ENCODE data around the gene TNRC6C. TPM values are rescaled to one million over a fixed set of nuclear protein-coding genes. Genes with fewer than 3 reads are reported as not detected.
A peak's percentile ranks its signal among the peaks of the same experiment; 100 is the strongest.

TNRC6C gene
- polyA plus RNA-seq, 2 donors: 1.2 to 3.4 TPM

DNA sequence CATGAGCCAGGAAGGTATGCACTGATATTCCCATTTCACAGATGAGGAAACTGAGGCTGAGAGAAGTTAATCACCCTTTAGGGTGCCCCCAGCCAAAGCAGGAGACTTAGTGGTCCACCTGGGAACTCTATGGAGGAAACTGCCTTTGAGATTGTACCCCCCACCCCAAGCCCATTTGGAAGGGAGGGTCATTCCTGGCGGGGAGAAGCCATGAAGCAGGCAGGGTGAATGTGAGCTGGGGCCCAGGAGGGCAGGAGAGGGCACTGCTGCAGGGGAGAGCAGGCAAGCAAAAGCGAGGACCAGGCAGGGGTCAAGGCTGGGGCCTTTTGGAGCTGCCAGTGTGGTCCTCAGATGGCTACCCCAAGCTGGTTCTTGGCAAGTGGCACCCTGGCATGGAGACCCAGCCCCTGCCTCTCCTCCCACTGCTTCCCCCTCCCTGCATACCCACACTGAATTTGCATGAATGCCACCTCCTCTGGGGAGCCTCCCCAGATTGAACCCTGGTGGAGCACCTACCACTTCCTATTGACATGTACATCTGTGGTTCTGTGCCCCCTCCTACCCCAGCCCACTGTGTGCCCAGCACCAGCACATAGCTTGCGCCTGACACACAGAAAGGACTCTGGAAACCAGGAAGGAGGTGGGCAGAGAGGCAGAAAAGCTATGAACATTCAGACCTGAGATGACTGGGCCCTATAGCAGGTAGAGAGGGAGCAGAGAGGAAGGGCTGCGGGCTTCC lies 171.0 kb downstream of the TNRC6C start:
- peaks cover 9 to 39% of the 10 kb centered on the region in 2 donors for H3K4me1 ChIP-seq (ENCODE audit: control insufficient read depth in 2 of 2, insufficient read depth in 2 of 2, low read length in 1 of 2)

DNA sequence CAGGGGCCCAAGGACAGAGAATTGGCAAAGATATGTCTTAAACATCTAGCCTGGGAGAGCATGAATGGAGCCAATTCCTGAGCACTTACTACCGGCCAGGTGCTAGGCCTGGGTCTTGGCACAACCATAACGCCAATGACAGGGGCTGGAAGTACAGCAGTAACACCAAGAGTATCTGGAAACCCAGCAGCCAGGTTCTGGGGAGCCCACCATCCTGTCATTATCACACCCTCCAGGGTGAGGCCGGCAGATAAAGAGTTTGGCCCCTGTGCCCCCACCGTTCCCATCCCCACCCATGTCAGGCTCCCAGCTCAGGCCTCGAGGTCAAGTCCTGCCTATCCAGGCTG lies 171.6 kb downstream of the TNRC6C start:
- 43 to 44% methylated on average over 5 of the region's 5 CpGs for WGBS, 2 donors
- Histone ChIP-seq H3K9me3 (ENCODE audit: control insufficient read depth in 2 of 2, insufficient read depth in 1 of 2, low read depth in 1 of 2, low read length in 1 of 2) (no peaks in the 10 kb centered on the region), H3K27ac (ENCODE audit: low read depth in 2 of 2, low read length in 1 of 2) (peak overlapping the region; percentile 38 to 71), H3K27me3 (ENCODE audit: control insufficient read depth in 1 of 2, insufficient read depth in 2 of 2, low read length in 2 of 2) (no peaks in the 10 kb centered on the region), H3K4me1 (ENCODE audit: control insufficient read depth in 2 of 2, insufficient read depth in 2 of 2, low read length in 1 of 2) (peaks cover 9 to 34% of the 10 kb centered on the region in 2 donors), H3K36me3 (ENCODE audit: control insufficient read depth in 2 of 2, insufficient read depth in 2 of 2, low read length in 1 of 2) (peaks cover 0 to 8% of the 10 kb centered on the region in 2 donors), H3K4me3 (ENCODE audit: low read depth in 1 of 2, low read length in 2 of 2) (no peak overlapping the region)

More for the DNA sequence above, 171.0 kb downstream of the TNRC6C start:
- Histone ChIP-seq H3K4me3 (ENCODE audit: low read depth in 1 of 2, low read length in 2 of 2) (no peak overlapping the region), H3K36me3 (ENCODE audit: control insufficient read depth in 2 of 2, insufficient read depth in 2 of 2, low read length in 1 of 2) (peaks cover 0 to 8% of the 10 kb centered on the region in 2 donors), H3K27ac (ENCODE audit: low read depth in 2 of 2, low read length in 1 of 2) (peak overlapping the region; percentile 53 to 71), H3K9me3 (ENCODE audit: control insufficient read depth in 2 of 2, insufficient read depth in 1 of 2, low read depth in 1 of 2, low read length in 1 of 2) (no peaks in the 10 kb centered on the region), H3K27me3 (ENCODE audit: control insufficient read depth in 1 of 2, insufficient read depth in 2 of 2, low read length in 2 of 2) (no peaks in the 10 kb centered on the region)
- 70 to 75% methylated on average over 4 of the region's 4 CpGs for WGBS, 2 donors

DNA sequence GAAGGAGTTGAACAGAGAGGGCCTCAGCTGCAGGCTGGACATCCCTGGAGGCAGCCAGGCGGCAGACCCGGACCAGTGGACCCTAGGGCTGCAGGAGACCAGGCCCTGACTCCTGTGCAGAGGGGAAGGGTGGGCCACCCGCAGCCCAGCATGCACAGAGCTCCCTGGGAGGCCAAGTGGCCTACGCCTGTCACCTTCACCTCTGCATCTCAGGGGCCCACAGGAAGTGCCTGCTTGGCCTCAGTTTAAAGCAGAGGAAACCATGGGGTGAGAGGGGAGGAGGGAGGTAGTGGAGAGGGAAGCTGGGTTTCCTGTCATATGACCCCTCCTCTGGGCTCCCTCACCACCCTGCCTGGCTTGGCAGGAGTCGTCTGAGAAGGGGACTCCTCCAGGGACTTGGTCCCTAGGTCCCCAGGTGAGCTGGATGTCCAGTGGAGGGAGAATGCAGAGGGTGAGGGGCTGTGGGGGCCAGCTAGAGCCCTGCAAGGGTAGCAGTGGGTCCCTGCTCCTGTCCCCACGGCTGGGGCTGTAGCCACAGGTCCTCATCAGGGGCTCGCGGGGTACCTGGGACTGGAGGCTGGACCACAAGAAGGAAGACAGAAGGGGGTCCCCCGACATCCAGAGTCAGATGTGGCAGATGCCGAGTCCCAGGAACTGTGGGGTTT lies 172.1 kb downstream of the TNRC6C start, which contains the start of gene TMC8:
Gene TMC8, plus strand, starts transcription at position 335 of the 665 bp plus-strand sequence. CDS start 818 bp downstream, outside the sequence.
- peaks cover 0 to 4% of the 10 kb centered on the region in 2 donors for H3K36me3 ChIP-seq (ENCODE audit: control insufficient read depth in 2 of 2, insufficient read depth in 2 of 2, low read length in 1 of 2)
- peaks cover 9 to 29% of the 10 kb centered on the region in 2 donors for H3K4me1 ChIP-seq (ENCODE audit: control insufficient read depth in 2 of 2, insufficient read depth in 2 of 2, low read length in 1 of 2)
- peak within 1 kb of the TSS; percentile 53 to 71 for H3K27ac ChIP-seq (ENCODE audit: low read depth in 2 of 2, low read length in 1 of 2)
- no peaks in the 10 kb centered on the region for H3K27me3 ChIP-seq (ENCODE audit: control insufficient read depth in 1 of 2, insufficient read depth in 2 of 2, low read length in 2 of 2)
- peak within 1 kb of the TSS; percentile 38 to 49 for H3K4me3 ChIP-seq (ENCODE audit: low read depth in 1 of 2, low read length in 2 of 2)
- 62 to 65% methylated on average over 10 of the region's 10 CpGs for WGBS, 2 donors
- no peaks in the 10 kb centered on the region for H3K9me3 ChIP-seq (ENCODE audit: control insufficient read depth in 2 of 2, insufficient read depth in 1 of 2, low read depth in 1 of 2, low read length in 1 of 2)

DNA sequence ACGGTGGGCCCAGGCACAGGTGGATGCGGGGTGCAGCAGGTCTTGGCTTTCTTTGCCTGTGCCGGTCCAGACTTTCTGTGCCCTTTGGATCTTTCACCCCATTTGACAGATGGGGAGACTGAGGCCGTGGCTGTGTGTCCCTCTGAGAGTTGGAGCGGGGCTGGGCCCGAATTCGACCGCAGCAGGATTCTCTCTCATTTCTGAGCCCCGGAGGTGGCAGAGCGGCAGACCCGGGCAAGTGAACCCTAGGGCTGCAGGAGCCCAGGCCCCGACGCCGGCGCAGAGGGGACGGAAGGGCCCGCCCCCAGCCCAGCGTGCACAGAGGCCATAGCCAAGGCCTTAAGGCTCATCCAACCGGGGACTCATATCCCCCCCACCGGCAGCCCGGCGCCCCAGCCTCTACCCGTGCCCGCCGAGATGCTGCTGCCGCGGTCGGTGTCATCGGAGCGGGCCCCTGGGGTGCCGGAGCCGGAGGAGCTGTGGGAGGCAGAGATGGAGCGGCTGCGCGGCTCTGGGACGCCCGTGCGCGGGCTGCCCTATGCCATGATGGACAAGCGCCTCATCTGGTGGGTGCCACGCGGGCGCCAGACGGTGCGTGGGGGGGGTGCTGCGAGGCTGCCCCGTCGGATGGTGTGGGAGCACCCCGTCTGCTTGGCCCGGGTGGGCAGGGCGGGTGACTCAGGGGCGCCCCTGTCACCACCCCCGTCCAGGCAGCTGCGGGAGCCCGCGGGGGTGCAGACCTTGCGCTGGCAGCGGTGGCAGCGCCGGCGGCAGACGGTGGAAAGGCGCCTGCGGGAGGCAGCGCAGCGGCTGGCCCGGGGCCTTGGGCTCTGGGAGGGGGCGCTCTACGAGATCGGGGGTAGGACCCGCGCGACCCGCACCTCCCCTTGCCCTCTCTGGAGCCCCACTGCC lies 172.9 kb downstream of the TNRC6C start:
- no peaks in the 10 kb centered on the region for H3K9me3 ChIP-seq (ENCODE audit: control insufficient read depth in 2 of 2, insufficient read depth in 1 of 2, low read depth in 1 of 2, low read length in 1 of 2)
- peaks cover 0 to 3% of the 10 kb centered on the region in 2 donors for H3K36me3 ChIP-seq (ENCODE audit: control insufficient read depth in 2 of 2, insufficient read depth in 2 of 2, low read length in 1 of 2)
- H3K4me1 ChIP-seq (ENCODE audit: control insufficient read depth in 2 of 2, insufficient read depth in 2 of 2, low read length in 1 of 2): peaks cover 9 to 24% of the 10 kb centered on the region in 2 donors
- H3K4me3 ChIP-seq (ENCODE audit: low read depth in 1 of 2, low read length in 2 of 2): peak overlapping the region; percentile 38 to 49
- WGBS, 2 donors: 18 to 19% methylated on average over 63 to 74 of the region's 74 CpGs
- peak overlapping the region in 1 of 2 donors; percentile 19 for H3K27ac ChIP-seq (ENCODE audit: low read depth in 2 of 2, low read length in 1 of 2)
- no peaks in the 10 kb centered on the region for H3K27me3 ChIP-seq (ENCODE audit: control insufficient read depth in 1 of 2, insufficient read depth in 2 of 2, low read length in 2 of 2)

DNA sequence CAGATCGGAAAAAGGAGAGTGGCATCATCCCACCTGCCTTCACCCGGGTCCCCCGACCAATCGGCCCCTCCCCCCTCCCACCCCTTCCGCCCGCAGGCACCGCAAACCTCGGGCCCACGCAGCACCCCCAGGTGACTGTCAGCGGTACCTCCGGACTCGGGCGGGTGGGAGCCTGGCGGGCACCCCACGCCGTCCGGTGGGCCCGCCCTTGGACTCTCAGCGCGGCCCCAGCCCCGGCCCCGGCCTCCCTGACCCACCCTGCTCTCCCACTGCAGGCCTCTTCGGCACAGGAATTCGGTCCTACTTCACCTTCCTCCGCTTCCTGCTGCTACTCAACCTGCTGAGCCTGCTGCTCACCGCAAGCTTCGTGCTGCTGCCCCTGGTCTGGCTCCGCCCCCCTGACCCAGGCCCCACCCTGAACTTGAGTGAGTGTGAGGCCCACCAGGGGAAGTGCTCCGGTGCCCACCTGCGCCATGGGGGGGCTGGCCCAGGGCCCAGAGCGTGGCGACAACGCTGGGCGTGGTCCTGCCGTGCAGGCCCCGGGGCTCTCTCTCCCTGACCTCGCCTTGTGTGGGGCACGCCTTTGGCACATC lies 173.7 kb downstream of the TNRC6C start:
- H3K4me3 ChIP-seq (ENCODE audit: low read depth in 1 of 2, low read length in 2 of 2): peak overlapping the region; percentile 38 to 49
- H3K9me3 ChIP-seq (ENCODE audit: control insufficient read depth in 2 of 2, insufficient read depth in 1 of 2, low read depth in 1 of 2, low read length in 1 of 2): no peaks in the 10 kb centered on the region
- peak overlapping the region; percentile 19 to 36 for H3K27ac ChIP-seq (ENCODE audit: low read depth in 2 of 2, low read length in 1 of 2)
- 14 to 21% methylated on average over 25 to 38 of the region's 38 CpGs for WGBS, 2 donors
- peaks cover 7 to 21% of the 10 kb centered on the region in 2 donors for H3K4me1 ChIP-seq (ENCODE audit: control insufficient read depth in 2 of 2, insufficient read depth in 2 of 2, low read length in 1 of 2)
- peaks cover 0 to 3% of the 10 kb centered on the region in 2 donors for H3K36me3 ChIP-seq (ENCODE audit: control insufficient read depth in 2 of 2, insufficient read depth in 2 of 2, low read length in 1 of 2)
- H3K27me3 ChIP-seq (ENCODE audit: control insufficient read depth in 1 of 2, insufficient read depth in 2 of 2, low read length in 2 of 2): no peaks in the 10 kb centered on the region

DNA sequence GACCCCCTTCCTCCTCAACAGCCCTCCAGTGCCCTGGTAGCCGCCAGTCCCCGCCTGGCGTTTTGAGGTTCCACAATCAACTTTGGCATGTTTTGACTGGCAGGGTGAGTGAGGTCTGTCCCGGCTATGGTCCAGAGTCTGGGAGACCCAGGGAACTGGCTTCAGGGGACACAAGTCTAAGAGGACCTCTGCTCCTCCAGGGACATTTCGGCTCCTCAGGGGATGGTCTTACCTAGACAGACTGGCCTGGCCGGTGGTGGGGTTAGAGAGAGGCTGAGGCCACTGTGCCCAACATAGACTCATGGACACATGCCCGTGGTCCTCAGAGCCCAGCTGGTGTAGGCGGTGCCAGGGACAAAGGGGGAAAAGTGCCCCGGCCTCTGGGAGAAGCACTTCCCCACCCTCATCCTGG lies 174.3 kb downstream of the TNRC6C start:
- 62 to 67% methylated on average over 9 of the region's 9 CpGs for WGBS, 2 donors
- H3K27ac ChIP-seq (ENCODE audit: low read depth in 2 of 2, low read length in 1 of 2): no peak overlapping the region

DNA sequence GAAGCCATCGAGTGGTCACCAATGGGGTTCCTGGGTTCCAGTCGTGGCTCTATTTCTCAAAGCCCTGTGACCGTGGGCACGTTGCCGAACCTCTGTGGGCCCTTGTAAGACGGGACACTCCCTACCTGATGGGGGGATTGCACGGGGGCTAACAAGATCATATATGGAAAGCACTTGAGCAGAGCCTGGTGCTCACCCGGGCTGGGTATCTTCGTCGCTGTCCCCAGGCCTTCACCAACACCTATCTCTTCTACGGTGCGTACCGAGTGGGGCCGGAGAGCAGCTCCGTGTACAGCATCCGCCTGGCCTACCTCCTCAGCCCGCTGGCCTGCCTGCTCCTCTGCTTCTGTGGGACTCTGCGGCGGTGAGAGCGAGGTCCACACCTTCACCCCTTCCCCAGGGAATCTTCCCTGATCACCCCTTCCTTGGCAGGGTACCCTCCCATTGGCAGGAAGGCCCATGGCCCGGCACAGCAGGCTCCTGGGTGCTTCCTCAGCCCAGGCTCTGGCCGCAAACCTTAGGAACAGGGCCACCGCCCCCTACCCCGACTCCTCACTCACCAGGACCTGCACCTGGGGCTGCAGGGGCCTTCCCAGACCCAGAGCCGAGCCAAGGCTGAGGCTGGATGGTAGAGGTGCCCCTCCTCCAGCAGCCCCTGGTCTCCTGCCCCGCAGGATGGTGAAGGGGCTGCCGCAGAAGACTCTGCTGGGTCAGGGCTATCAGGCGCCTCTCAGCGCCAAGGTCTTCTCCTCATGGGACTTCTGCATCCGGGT lies 174.9 kb downstream of the TNRC6C start:
- WGBS, 2 donors: 80 to 85% methylated on average over 30 of the region's 30 CpGs
- Histone ChIP-seq H3K4me1 (ENCODE audit: control insufficient read depth in 2 of 2, insufficient read depth in 2 of 2, low read length in 1 of 2) (peaks cover 7 to 21% of the 10 kb centered on the region in 2 donors), H3K27ac (ENCODE audit: low read depth in 2 of 2, low read length in 1 of 2) (no peak overlapping the region), H3K4me3 (ENCODE audit: low read depth in 1 of 2, low read length in 2 of 2) (no peak overlapping the region), H3K36me3 (ENCODE audit: control insufficient read depth in 2 of 2, insufficient read depth in 2 of 2, low read length in 1 of 2) (peaks cover 0 to 3% of the 10 kb centered on the region in 2 donors), H3K9me3 (ENCODE audit: control insufficient read depth in 2 of 2, insufficient read depth in 1 of 2, low read depth in 1 of 2, low read length in 1 of 2) (no peaks in the 10 kb centered on the region), H3K27me3 (ENCODE audit: control insufficient read depth in 1 of 2, insufficient read depth in 2 of 2, low read length in 2 of 2) (no peaks in the 10 kb centered on the region)

More for the DNA sequence above, 174.3 kb downstream of the TNRC6C start:
- peaks cover 0 to 3% of the 10 kb centered on the region in 2 donors for H3K36me3 ChIP-seq (ENCODE audit: control insufficient read depth in 2 of 2, insufficient read depth in 2 of 2, low read length in 1 of 2)
- H3K4me3 ChIP-seq (ENCODE audit: low read depth in 1 of 2, low read length in 2 of 2): no peak overlapping the region
- no peaks in the 10 kb centered on the region for H3K9me3 ChIP-seq (ENCODE audit: control insufficient read depth in 2 of 2, insufficient read depth in 1 of 2, low read depth in 1 of 2, low read length in 1 of 2)
- no peaks in the 10 kb centered on the region for H3K27me3 ChIP-seq (ENCODE audit: control insufficient read depth in 1 of 2, insufficient read depth in 2 of 2, low read length in 2 of 2)
- H3K4me1 ChIP-seq (ENCODE audit: control insufficient read depth in 2 of 2, insufficient read depth in 2 of 2, low read length in 1 of 2): peaks cover 7 to 21% of the 10 kb centered on the region in 2 donors

DNA sequence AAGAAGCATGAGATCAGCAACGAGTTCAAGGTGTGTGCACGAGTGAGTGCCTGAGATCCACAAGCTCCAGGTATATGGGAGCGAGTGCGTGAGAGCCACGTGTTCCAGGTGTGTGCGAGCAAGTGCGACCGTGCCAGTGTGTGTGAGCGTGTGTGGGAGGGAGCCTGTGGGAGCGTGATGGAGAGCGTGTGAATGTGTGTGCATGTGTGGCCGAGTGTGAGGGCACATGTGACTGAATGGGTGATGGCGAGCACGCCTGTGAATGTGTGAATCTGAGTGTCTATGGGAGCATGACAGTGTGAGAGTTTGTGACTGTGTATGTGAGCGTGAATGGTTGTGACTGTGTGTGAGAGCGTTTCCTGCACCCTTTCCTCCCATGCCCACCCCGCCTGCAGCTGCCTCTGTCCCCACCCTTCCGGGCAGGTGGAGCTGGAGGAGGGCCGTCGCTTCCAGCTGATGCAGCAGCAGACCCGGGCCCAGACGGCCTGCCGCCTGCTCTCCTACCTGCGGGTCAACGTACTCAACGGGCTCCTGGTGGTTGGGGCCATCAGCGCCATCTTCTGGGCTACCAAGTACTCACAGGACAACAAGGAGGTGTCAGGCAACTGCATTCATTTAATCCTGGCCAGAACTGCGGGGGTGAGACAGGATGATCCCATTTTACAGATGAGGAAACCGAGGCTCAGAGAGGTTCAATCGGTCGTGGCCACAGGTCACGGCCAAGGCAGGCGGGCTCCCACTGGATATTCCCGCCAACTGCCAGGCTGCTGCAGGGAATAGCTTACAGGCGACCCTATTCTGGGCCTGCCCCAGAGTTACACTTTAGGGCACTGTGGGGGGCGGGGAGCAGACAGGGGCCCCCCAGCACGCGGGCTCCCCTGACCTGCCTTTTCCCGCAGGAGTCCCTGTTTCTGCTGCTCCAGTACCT lies 175.7 kb downstream of the TNRC6C start:
- Histone ChIP-seq H3K4me1 (ENCODE audit: control insufficient read depth in 2 of 2, insufficient read depth in 2 of 2, low read length in 1 of 2) (peaks cover 7 to 21% of the 10 kb centered on the region in 2 donors), H3K27me3 (ENCODE audit: control insufficient read depth in 1 of 2, insufficient read depth in 2 of 2, low read length in 2 of 2) (no peaks in the 10 kb centered on the region)
- 51 to 62% methylated on average over 37 to 39 of the region's 39 CpGs for WGBS, 2 donors

More for the DNA sequence above, 175.7 kb downstream of the TNRC6C start:
- Histone ChIP-seq H3K36me3 (ENCODE audit: control insufficient read depth in 2 of 2, insufficient read depth in 2 of 2, low read length in 1 of 2) (peaks cover 0 to 3% of the 10 kb centered on the region in 2 donors), H3K9me3 (ENCODE audit: control insufficient read depth in 2 of 2, insufficient read depth in 1 of 2, low read depth in 1 of 2, low read length in 1 of 2) (no peaks in the 10 kb centered on the region), H3K27ac (ENCODE audit: low read depth in 2 of 2, low read length in 1 of 2) (no peak overlapping the region), H3K4me3 (ENCODE audit: low read depth in 1 of 2, low read length in 2 of 2) (no peak overlapping the region)

Data from esophagus (tissue), 2 donors.